ENCODE measurements around the gene UBN2.
"Not testable (repeated sequence)": the region's sequence is repeated elsewhere in the genome, so short reads cannot be mapped to it uniquely, and the experiment has no call there.

UBN2 gene

GRCh38 chr7:139230774-139231512, at the start of gene UBN2:
Gene UBN2, plus strand, starts transcription at chr7:139231237. Its CDS starts 248 bp downstream, at chr7:139231485.
- peak; percentile 94 for DNase-seq

GRCh38 chr7:139181404-139181803, 49.6 kb upstream of the UBN2 start:
- DNase-seq, result no peak

DNA sequence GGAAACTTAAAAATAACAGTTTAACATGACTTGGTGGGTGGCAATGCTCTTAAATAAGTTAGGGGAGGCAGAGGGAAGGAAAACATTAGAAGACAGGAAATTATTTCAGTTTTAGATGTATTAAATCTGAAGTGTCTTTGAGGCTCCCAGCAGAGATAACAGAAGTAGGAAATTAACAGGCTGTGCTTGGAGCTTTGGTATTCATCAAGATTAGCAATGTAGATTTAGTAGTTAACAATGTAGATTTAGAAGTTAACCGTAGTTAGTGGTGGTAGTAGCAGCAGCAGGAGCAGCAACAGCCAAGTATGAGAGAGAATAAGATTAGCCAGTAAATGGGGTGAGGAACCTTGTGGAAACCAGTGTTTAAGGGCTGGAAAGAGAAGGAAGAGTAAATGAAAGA, 48.7 kb upstream of the UBN2 start:
- DNase-seq, result no peak

DNA sequence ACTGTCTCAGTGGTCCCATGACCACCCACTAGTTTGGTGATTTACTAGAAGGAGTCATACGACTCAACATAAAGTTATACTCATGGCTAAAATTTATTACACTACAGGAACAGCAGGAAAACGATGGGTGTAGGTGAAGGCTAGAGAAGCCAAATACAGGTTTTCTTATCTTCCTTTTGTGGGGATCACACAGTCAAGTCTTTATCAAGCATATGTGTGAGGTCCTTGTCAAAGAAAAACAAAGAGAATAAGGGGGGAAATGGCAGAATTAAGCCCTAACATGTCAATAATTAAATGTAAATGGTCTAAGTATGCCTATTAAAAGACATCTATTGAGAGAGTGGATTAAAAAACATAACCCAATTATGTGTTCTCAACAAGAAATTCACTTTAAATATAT, 47.8 kb upstream of the UBN2 start:
- no peak for DNase-seq

DNA sequence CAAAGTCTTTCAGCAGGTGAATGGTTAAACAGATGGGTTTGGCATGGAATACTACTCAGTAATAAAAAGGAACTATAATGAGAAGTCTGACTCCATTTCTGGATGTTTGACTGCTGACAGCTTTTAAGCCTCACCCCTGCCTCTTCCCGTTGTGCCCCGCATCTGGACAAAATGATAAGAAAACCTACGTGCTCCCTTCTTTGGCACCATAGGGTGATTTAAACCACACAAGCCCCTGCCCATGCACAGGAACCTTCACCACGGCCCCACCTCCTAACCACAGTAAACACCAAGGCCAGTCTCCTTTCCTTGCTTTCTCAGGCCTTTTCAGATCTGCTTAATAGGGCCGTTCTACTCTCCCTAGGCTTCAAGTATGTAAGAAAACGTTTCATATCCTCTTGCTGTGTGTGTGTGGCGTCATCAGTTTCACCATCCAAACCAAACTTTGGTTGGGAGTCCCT, 47.1 kb upstream of the UBN2 start:
- no peak for DNase-seq

DNA sequence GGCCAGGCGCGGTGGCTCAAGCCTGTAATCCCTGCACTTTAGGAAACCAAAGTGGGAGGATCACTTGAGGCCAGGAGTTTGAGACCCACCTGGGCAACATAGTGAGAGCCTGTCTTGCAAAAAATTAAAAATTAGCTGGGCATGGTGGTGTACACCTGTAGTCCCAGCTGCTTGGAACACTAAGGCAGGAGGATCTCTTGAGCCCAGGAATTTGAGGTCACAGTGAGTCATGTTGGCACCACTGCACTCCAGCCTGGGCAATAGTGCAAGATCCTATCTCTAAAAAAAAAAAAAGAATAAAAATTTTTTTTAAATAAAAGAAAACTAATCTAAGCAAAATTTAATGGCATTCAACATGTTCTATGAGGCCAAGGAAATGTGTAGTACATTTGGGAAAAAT, 44.9 kb upstream of the UBN2 start:
- DNase-seq, result no peak

GRCh38 chr7:139189357-139189756, 41.7 kb upstream of the UBN2 start:
- no peak for DNase-seq

GRCh38 chr7:139192014-139192706, 38.9 kb upstream of the UBN2 start:
- no peak for DNase-seq

DNA sequence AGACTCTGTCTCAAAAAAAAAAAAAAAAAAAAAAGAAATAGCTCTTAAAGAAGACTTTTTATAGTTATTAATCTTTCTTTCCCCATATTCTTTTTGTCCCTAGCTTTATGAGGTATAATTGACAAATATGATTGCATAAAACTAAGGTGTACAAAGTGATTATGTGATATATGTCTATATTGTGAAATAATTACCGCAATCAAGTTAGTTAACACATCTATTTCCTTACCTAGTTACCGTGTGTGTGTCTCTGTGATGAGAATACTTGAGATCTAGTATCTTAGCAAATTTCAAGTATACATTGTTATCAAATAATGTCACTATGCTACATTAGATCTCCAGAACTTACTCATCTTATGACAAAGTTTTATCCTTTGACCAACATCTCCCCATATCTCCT, 30.7 kb upstream of the UBN2 start:
- DNase-seq, result no peak

DNA sequence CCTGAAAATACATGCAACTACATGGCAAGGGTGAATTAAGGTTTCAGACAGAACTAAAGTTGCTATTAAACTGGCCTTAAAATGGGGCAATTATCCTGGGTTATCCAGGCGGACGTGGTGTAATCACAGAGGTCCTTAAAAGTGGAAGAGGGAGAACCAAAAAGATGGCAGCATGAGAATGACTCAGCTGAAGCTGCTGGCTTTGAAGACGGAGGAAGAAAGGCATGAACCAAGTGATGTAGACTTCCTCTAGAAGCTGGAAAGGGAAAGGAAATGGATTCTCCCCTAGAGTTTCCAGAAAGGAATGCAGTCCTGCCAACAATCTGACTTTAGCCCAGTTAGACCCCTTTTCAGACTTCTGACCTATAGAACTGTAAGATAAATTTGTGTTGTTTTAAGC, 27.0 kb upstream of the UBN2 start:
- DNase-seq, result no peak

DNA sequence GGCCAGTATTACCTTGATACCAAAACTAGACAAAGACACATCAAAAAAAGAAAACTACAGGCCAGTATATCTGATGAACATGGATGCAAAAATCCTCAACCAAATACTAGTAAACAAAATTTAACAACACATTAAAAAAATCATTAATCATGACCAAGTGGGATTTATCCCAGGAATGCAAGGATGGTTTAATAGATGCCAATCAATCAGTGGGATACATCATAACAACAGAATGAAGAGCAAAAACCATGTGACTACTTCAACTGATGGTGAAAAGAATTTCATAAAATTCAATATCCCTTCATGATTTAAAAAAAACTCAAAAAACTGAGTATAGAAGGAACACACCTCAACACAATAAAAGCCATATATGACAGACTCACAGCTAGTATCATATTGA, 25.2 kb upstream of the UBN2 start:
- no peak for DNase-seq

- DNase-seq, result no peak
Measured at GRCh38 chr7:139212133-139212532, 18.9 kb upstream of the UBN2 start.

DNA sequence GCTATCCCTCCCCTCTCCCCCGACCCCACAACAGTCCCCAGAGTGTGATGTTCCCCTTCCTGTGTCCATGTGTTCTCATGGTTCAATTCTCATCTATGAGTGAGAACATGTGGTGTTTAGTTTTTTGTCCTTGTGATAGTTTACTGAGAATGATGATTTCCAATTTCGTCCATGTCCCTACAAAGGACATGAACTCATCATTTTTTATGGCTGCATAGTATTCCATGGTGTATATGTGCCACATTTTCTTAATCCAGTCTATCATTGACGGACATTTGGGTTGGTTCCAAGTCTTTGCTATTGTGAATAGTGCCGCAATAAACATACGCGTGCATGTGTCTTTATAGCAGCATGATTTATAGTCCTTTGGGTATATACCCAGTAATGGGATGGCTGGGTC, 17.5 kb upstream of the UBN2 start:
- DNase-seq, result not testable (repeated sequence)

DNA sequence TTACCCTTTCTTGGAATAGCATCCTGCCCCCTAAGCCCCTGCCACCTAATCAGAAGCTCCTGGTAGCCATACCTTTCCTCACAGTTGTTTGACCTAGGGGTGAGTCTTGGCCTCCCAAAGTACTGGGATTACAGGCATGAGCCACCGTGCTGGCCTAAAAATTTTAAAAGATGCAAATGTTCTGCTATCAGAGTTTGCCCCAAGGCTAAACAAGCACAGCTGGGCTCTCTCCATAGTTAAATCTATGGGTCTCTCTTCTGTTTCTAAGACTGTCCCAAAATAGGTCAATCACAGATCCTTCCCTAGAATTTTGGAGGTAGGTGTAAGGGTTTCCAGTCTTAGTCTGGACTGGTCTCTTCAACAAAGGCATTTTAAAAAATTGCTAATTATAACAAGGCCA, 12.9 kb upstream of the UBN2 start:
- DNase-seq, result no peak

GRCh38 chr7:139224219-139224618, 6.8 kb upstream of the UBN2 start:
- no peak for DNase-seq

DNA sequence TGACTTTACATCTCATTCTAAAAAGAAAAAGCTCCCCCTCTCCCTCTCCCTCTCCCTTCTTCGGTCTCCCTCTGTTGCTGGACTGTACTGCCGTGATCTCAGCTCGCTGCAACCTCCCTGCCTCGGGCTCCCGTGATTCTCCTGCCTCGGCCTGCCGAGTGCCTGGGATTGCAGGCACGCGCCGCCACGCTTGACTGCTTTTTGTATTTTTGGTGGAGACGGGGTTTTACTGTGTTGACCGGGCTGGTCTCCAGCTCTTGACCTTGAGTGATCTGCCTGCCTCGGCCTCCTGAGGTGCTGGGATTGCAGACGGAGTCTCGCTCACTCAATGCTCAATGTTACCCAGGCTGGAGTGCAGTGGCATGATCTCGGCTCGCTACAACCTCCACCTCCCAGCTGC, 6.2 kb upstream of the UBN2 start:
- DNase-seq, result not testable (repeated sequence)

DNA sequence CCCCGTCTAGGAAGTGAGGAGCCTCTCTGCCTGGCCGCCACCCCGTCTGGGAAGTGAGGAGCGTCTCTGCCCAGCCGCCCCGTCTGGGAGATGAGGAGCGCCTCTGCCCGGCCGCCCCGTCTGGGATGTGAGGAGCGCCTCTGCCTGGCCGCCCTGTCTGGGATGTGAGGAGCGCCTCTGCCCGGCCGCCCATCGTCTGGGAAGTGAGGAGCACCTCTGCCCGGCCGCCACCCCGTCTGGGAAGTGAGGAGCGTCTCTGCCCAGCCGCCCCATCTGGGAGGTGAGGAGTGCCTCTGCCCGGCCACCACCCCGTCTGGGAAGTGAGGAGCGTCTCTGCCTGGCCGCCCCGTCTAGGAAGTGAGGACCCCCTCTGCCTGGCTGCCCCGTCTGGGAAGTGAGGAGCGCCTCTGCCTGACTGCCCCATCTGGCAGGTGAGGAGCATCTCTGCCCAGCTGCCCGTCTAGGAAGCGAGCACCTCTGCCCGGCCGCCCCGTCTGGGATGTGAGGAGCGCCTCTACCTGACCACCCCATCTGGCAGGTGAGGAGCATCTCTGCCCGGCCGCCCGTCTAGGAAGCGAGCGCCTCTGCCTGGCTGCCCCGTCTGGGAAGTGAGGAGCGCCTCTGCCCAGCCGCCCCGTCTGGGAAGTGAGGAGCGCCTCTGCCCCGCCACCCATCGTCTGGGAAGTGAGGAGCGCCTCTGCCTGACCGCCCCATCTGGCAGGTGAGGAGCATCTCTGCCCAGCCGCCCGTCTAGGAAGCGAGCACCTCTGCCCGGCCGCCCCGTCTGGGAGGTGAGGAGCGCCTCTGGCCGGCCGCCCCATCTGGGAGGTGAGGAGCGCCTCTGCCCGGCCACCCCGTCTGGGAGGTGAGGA, 5.5 kb upstream of the UBN2 start:
- not testable (repeated sequence) for DNase-seq

GRCh38 chr7:139226158-139226515, 4.9 kb upstream of the UBN2 start:
- DNase-seq, result not testable (repeated sequence)

GRCh38 chr7:139226988-139227488, 4.0 kb upstream of the UBN2 start:
- not testable (repeated sequence) for DNase-seq

DNA sequence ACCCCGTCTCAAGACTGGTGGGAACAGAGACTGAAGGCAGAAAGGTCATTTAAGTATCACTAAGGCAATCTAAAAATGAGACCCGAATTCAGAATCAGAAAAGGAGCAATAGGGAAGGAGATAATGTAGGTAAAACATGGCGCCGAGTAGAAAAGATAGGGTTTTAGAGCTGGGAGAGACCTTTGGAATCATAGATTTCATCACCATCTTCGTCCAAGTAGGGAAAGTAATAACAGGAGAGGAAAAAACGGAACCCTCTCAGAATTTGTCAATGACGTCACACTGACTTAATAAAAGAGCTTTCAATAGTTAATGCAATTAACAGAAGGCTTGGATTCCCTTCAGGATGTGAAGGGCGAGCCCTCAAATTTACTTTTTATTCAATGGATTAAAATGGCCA, 1.0 kb upstream of the UBN2 start:
- DNase-seq, result no peak

GRCh38 chr7:139230484-139230773, 608 bp upstream of the UBN2 start:
- DNase-seq, result no peak

DNA sequence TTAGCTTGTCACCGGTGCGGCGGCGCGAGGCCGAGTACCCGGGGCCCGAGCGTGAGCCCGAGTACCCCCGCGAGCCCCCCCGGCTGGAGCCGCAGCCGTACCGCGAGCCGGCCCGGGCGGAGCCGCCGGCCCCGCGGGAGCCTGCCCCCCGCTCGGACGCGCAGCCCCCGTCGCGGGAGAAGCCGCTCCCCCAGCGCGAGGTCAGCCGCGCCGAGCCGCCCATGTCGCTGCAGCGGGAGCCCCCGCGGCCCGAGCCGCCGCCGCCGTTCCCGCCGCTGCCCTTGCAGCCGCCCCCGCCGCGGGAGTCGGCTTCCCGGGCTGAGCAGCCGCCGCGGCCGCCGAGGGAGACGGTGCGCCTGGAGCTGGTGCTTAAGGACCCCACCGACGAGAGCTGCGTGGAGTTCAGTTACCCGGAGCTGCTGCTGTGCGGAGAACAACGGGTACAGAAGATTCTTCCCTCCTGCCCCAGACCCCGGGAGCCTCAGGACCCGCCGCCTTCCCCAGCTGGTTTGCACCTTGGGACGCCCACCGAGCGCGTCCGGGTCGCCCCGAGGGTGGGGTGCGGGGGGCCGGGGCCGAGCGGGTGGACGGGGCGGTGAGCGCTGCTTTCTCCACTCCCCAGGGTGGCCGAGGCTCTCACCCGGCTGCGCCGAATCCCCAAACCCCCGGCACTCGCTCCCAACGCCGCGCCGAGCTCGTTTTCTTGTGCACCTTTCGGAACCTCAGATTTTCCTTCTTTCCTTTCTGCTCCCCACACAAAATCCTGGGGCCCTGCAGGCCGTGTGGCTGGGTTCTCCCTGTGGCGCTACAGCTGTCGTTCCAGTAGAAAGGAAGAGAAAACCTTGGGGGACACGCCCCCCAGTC, 708 bp downstream of the UBN2 start:
- peak; percentile 36 for DNase-seq

DNA sequence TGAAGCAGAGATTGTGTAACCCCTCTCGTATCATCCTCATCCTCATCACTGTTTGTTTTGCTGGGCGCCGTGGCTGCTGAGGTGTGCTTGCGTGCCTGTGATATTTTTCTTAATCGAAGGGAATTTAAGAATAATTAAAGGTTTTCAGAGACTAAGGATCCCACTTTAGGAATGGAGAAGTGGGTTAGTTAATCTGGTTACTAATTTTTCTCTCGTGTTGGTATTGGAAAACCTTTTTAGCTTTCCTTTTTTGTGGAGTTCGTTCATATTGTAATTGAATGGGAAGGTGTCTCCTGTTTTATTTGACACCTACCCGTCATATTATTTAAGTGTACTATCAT, 1.3 kb downstream of the UBN2 start:
- DNase-seq, result peak; percentile 28

All from CD4-positive, alpha-beta T cell treated with Interleukin-6 for 4 hours (primary cell).